K562 (cell line): Measurements from ENCODE around the gene ADAMTS2. TPM values are rescaled to one million over a fixed set of nuclear protein-coding genes. Genes with fewer than 3 reads are reported as not detected.

Experiments
- CBX2 ChIP-seq: fragments of 200-600 bp; sonication (generic); IDR thresholded peaks from one replicate; pipeline ENCODE4 v1.6.1; 2012; ENCODE audit warnings: mild to moderate bottlenecking, low read length, inconsistent platforms; ENCODE audit not compliant: insufficient read depth, poor library complexity, severe bottlenecking
- CREBBP ChIP-seq: IDR thresholded peaks from one replicate; pipeline ENCODE4 v1.6.1; 2012; ENCODE audit warnings: low read depth, mild to moderate bottlenecking, control low read depth, inconsistent platforms, low read length
- CTCFL ChIP-seq: IDR thresholded peaks from 2 replicates; pipeline ENCODE4 v1.6.1; 2011; ENCODE audit warnings: borderline replicate concordance, low read depth, mild to moderate bottlenecking, moderate library complexity, low read length; ENCODE audit not compliant: insufficient read depth, poor library complexity, severe bottlenecking
- MTA1 ChIP-seq: fragments of 450-650 bp; IDR thresholded peaks from 2 replicates; pipeline ENCODE4 v1.6.1; 2017; ENCODE audit warnings: borderline replicate concordance
- STAT5B ChIP-seq: fragments of 250-450 bp; sonication (Bioruptor Pico); IDR thresholded peaks from 2 replicates; pipeline ENCODE4 v1.8.0; 2021; ENCODE audit warnings: mild to moderate bottlenecking, inconsistent platforms
- ZNF592 ChIP-seq: fragments of 450-650 bp; IDR thresholded peaks from 2 replicates; pipeline ENCODE4 v1.6.1; 2017; ENCODE audit warnings: antibody characterized with exemption, mild to moderate bottlenecking
- ZNF79 ChIP-seq: fragments of 250-450 bp; sonication (Bioruptor Pico); IDR thresholded peaks from 2 replicates; pipeline ENCODE4 v1.4.0; 2020; ENCODE audit warnings: low read depth, mild to moderate bottlenecking, moderate library complexity
- polyA plus RNA-seq, 8 experiments: library from polyadenylated mRNA; depleted of rRNA in 4 of 8; stranded (reverse) in 5 of 8; unstranded in 3 of 8; fragments of >200 nt; fragmentation: Nextera tagmentation in 2 of 8; fragmentation: Illumina TruSeq in 1 of 8; extraction: Ambion mirVana in 2 of 8; extraction: Trizol in 1 of 8; gene quantifications; 2 replicates each; pipeline versions ENCODE4 v1.2.1 to v1.2.3, GENCODE V29; 2011 to 2014; ENCODE audit warnings: inconsistent platforms in 1 of 8, missing spikeins in 1 of 8
- total RNA-seq, 7 experiments: library from RNA; depleted of rRNA in 6 of 7; stranded (reverse); fragments of >200 nt in 6 of 7; fragmentation: Illumina TruSeq in 2 of 7; extraction: Trizol in 2 of 7; gene quantifications; 2 replicates each; pipeline versions ENCODE4 v1.2.1 to v1.2.3, GENCODE V29; 2011 to 2021; ENCODE audit warnings: low replicate concordance in 1 of 7

The ADAMTS2 gene
- total and polyA plus RNA-seq, 9 of the 15 experiments (the other 6 are each of a cell fraction or from before 2014, with no cell fraction given), result not detected

DNA sequence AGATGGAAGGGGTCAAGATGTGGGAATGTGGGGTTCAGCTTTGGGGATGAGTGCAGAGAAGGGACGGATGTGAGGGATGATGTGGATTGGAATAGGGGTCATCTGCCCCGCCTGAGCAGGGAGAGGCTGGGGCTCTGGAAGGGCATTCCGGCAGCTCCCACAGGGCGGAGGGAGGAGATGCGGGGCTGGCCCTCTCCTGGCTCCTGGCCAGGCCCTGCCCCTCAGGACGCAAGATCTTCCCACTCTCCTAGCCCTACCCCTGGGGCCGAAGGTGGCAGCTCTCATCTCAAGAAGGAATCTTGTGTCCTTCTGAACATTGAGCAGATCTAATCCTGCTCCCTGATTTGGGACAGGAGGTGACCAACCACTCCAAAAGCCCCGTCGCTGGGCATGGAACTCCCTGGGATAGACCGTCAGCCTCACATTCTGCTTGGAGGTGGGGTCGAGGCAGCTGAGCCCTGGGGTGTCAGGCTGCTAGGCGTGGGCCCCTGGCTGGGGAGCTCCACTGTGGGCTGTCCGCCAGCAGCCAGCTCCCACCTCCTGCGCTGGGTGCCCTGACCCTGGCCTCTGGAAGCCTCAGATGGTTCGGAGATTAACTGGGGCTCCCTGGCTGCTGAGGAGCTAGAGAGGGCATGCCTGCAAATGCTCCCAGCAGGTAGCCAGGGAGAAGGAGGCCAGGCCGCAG is 159.9 kb downstream of the ADAMTS2 start (continued):
- TF ChIP-seq ZNF592, result no peak
- no peak for TF ChIP-seq CTCFL
- no peak for TF ChIP-seq CBX2
- TF ChIP-seq ZNF79 (CRISPR knock-in tag), result no peak
- TF ChIP-seq STAT5B (CRISPR knock-in tag), result no peak
- no peak for TF ChIP-seq CREBBP
- TF ChIP-seq MTA1, result no peak
